Activated naive CD8-positive, alpha-beta T cell (primary cell): ENCODE data around the gene APOBEC3G.

Experiments used
- H3K27ac Mint-ChIP-seq: one replicate; pipeline ENCODE4 v1.8.0; 2021; ENCODE audit warnings: mixed read lengths
- H3K27me3 Mint-ChIP-seq: one replicate; pipeline ENCODE4 v1.8.0; 2021; ENCODE audit warnings: mixed read lengths
- H3K36me3 Mint-ChIP-seq: one replicate; pipeline ENCODE4 v1.8.0; 2021; ENCODE audit warnings: mixed read lengths
- H3K4me1 Mint-ChIP-seq: one replicate; pipeline ENCODE4 v1.8.0; 2021; ENCODE audit warnings: low read depth, mixed read lengths
- H3K4me3 Mint-ChIP-seq: one replicate; pipeline ENCODE4 v1.8.0; 2021; ENCODE audit warnings: mild to moderate bottlenecking, mixed read lengths
- H3K9me3 Mint-ChIP-seq: one replicate; pipeline ENCODE4 v1.8.0; 2021; ENCODE audit warnings: low read depth, mixed read lengths

Gene APOBEC3G

GRCh38 chr22:39094717-39095389, 17.8 kb downstream of the APOBEC3G start:
- Mint-ChIP-seq H3K4me3 (peak overlapping the region; percentile 23), H3K9me3 (no peaks in the 10 kb centered on the region), H3K27ac (peak overlapping the region; percentile 7), H3K27me3 (no peaks in the 10 kb centered on the region), H3K36me3 (no peaks in the 10 kb centered on the region), H3K4me1 (peaks cover 79% of the 10 kb centered on the region)

DNA sequence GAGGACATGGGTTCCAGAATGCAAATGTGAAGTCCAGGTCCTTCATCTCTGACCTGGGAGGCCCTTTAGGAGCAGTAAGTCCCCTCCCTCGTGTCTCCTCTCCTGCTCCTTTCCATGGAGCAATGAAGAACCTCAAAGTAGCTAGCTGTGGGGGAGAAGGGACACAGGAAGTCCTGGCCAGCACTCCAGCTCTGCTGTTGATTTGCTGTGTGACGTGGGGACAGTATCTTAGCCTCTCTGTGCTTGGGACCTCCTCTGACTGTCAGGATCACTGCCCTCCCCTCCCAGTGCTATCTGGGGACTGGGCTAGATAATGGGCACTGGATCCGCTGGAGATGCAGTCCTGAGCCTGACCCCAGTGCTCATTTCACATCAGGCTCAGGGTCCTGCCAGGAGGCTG, 18.9 kb downstream of the APOBEC3G start:
- Mint-ChIP-seq H3K36me3 (no peaks in the 10 kb centered on the region), H3K4me1 (peaks cover 74% of the 10 kb centered on the region), H3K4me3 (no peak overlapping the region), H3K27ac (no peak overlapping the region), H3K9me3 (no peaks in the 10 kb centered on the region), H3K27me3 (no peaks in the 10 kb centered on the region)

GRCh38 chr22:39097098-39098020, 20.3 kb downstream of the APOBEC3G start, which contains the start of gene APOBEC3H:
TSS of gene APOBEC3H (plus strand) at chr22:39097244. CDS start at chr22:39100279, 3,035 bp downstream.
- H3K4me3 Mint-ChIP-seq, result peak within 1 kb of the TSS; percentile 62
- no peaks in the 10 kb centered on the region for H3K9me3 Mint-ChIP-seq
- no peaks in the 10 kb centered on the region for H3K36me3 Mint-ChIP-seq
- no peaks in the 10 kb centered on the region for H3K27me3 Mint-ChIP-seq
- H3K4me1 Mint-ChIP-seq, result peaks cover 62% of the 10 kb centered on the region
- peak within 1 kb of the TSS; percentile 64 for H3K27ac Mint-ChIP-seq

- no peak overlapping the region for H3K27ac Mint-ChIP-seq
- H3K4me3 Mint-ChIP-seq, result no peak overlapping the region
- no peaks in the 10 kb centered on the region for H3K36me3 Mint-ChIP-seq
- peaks cover 56% of the 10 kb centered on the region for H3K4me1 Mint-ChIP-seq
- no peaks in the 10 kb centered on the region for H3K27me3 Mint-ChIP-seq
- H3K9me3 Mint-ChIP-seq, result no peaks in the 10 kb centered on the region
Measured at GRCh38 chr22:39098026-39098425, 21.0 kb downstream of the APOBEC3G start.

- Mint-ChIP-seq H3K4me1 (peaks cover 52% of the 10 kb centered on the region), H3K4me3 (no peak overlapping the region), H3K36me3 (no peaks in the 10 kb centered on the region), H3K9me3 (no peaks in the 10 kb centered on the region), H3K27ac (no peak overlapping the region), H3K27me3 (no peaks in the 10 kb centered on the region)
Measured at GRCh38 chr22:39098576-39098975, 21.5 kb downstream of the APOBEC3G start.

- Mint-ChIP-seq H3K27ac (no peak overlapping the region), H3K36me3 (no peaks in the 10 kb centered on the region), H3K4me3 (no peak overlapping the region), H3K4me1 (peaks cover 38% of the 10 kb centered on the region), H3K27me3 (no peaks in the 10 kb centered on the region), H3K9me3 (no peaks in the 10 kb centered on the region)
Measured at GRCh38 chr22:39101226-39101625, 24.2 kb downstream of the APOBEC3G start.

- no peaks in the 10 kb centered on the region for H3K36me3 Mint-ChIP-seq
- H3K27ac Mint-ChIP-seq, result no peak overlapping the region
- H3K4me1 Mint-ChIP-seq, result peaks cover 22% of the 10 kb centered on the region
- H3K27me3 Mint-ChIP-seq, result no peaks in the 10 kb centered on the region
- no peak overlapping the region for H3K4me3 Mint-ChIP-seq
- no peaks in the 10 kb centered on the region for H3K9me3 Mint-ChIP-seq
Measured at GRCh38 chr22:39103431-39103830, 26.4 kb downstream of the APOBEC3G start.

DNA sequence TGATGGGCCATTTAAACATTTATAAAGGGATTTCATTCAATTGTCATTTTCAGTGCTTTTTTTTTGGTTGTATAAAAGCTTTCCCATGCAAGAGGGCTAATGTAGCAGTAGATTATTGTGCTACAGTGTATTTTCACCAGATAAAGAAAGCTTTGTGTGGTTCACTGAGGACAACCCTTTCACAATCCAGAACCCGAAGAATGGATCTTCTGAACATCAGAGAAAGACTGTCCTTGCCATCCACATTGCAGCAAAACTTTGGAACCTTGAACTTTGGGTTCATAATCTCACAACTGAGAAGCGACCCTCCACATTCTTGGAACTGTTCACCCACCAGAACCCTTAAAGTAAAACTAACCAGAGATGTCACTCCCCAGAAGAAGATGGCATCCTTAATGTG, 29.3 kb downstream of the APOBEC3G start:
- Mint-ChIP-seq H3K4me3 (no peak overlapping the region), H3K27me3 (no peaks in the 10 kb centered on the region), H3K9me3 (no peaks in the 10 kb centered on the region), H3K27ac (no peak overlapping the region), H3K36me3 (no peaks in the 10 kb centered on the region), H3K4me1 (no peaks in the 10 kb centered on the region)

DNA sequence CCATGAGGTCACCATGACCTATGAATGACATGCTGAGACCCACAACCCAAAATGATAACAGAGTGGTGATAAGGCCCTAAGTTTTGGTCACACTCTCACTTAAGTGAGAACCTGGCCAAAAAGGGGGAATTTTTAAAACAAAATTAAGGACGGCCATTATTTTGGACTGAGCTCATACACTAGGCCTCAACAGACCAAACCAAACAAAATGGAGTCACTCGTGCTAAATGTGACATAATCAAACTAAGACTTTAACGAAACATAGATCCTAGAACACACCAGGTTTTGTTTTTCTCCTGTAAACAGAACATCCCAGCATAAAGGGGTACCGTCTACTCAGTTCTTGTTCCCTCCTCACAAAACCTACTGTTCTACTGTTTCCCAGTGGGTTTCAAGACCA, 31.4 kb downstream of the APOBEC3G start:
- H3K9me3 Mint-ChIP-seq, result no peaks in the 10 kb centered on the region
- no peaks in the 10 kb centered on the region for H3K36me3 Mint-ChIP-seq
- H3K4me3 Mint-ChIP-seq, result no peak overlapping the region
- no peaks in the 10 kb centered on the region for H3K27me3 Mint-ChIP-seq
- no peaks in the 10 kb centered on the region for H3K4me1 Mint-ChIP-seq
- no peak overlapping the region for H3K27ac Mint-ChIP-seq

GRCh38 chr22:39109361-39109760, 32.3 kb downstream of the APOBEC3G start:
- peaks cover 9% of the 10 kb centered on the region for H3K4me1 Mint-ChIP-seq
- H3K9me3 Mint-ChIP-seq, result no peaks in the 10 kb centered on the region
- no peaks in the 10 kb centered on the region for H3K36me3 Mint-ChIP-seq
- no peak overlapping the region for H3K27ac Mint-ChIP-seq
- no peak overlapping the region for H3K4me3 Mint-ChIP-seq
- H3K27me3 Mint-ChIP-seq, result no peaks in the 10 kb centered on the region

DNA sequence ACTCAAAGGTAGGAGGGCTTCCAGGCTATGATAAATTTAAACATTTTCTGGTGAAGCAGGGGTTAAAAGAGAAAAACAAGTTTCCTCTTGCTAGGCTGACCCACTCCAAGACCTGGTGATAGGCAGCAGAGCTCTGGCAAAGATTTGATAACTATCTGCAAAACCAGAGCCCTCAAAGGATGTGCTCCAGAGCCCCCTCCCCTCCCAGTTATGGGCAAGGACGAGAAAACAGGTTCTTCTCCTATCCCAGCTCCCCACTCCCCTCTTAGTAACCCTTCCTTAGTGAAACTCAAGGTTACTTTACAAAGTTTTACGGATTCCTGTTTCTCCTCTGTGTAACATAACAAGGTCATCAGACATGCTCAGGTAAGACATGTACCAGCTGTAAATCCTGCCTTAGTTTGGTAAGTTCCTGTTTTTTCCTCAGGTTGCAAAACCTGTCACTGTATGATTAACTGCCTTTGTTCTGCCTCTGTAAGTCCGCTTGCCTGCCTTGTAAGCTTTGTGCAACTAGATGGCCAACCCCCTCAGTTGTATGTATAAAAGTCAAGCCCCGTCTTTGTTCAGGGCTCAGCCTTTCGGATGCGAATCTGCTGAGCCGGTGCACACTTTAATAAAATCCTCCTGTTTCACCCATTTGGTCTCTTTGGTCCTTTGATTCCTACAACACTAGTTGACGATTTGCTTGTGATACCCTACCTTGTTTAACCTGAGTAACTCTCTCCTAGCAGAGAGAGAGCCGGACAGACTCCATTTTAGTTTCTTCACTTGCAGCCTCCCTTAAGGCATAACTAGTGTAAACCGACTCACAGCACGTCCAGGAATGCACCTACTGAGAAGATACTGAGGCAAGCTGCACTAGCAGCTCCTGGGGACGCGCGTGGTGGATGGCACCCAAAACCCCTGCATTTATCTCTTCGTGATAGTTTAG, 33.8 kb downstream of the APOBEC3G start:
- Mint-ChIP-seq H3K36me3 (no peaks in the 10 kb centered on the region), H3K4me3 (no peak overlapping the region), H3K4me1 (peaks cover 19% of the 10 kb centered on the region), H3K27ac (peak overlapping the region; percentile 2), H3K27me3 (no peaks in the 10 kb centered on the region), H3K9me3 (no peaks in the 10 kb centered on the region)

DNA sequence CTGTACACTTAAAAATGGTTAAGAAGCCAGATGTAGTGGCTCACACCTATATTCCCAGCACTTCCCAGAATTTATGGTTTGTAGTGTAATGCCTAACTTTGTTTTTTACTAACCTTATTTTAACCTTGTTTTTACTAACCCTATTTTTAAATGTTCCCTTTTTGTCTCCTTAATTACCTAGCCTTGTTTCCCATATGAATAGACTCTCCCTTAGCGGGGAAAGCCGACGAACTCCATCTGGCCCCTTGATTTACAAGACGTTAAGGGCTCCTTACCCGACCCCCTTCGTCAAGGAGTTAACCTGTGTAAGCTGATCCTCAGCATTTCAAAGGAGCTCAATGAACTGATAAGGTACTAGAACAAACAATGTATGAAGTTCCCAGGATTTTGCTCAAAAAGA, 37.0 kb downstream of the APOBEC3G start:
- H3K4me1 Mint-ChIP-seq, result peaks cover 45% of the 10 kb centered on the region
- no peak overlapping the region for H3K4me3 Mint-ChIP-seq
- no peaks in the 10 kb centered on the region for H3K36me3 Mint-ChIP-seq
- no peaks in the 10 kb centered on the region for H3K27me3 Mint-ChIP-seq
- no peaks in the 10 kb centered on the region for H3K9me3 Mint-ChIP-seq
- no peak overlapping the region for H3K27ac Mint-ChIP-seq

DNA sequence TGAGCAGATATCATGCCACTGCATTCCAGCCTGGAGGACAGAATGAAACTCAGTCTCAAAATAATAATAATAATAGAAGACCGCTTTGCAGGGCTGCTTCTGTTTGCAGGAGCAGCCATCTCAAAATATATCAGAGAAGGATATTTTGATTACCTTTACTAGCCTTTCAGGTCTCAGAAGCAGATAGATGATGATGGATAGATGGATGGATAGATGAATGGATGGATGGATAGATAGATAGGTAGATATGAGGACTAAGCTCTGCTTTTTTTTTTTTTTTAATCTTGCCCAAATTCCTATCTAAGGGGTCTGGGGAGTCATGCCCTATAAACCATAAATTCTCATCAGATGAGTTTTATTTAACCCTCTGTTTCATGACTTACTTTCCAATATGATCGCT, 38.5 kb downstream of the APOBEC3G start:
- Mint-ChIP-seq H3K36me3 (no peaks in the 10 kb centered on the region), H3K27ac (peak overlapping the region; percentile 79), H3K27me3 (no peaks in the 10 kb centered on the region), H3K9me3 (no peaks in the 10 kb centered on the region), H3K4me1 (peaks cover 45% of the 10 kb centered on the region), H3K4me3 (peak overlapping the region; percentile 1)

DNA sequence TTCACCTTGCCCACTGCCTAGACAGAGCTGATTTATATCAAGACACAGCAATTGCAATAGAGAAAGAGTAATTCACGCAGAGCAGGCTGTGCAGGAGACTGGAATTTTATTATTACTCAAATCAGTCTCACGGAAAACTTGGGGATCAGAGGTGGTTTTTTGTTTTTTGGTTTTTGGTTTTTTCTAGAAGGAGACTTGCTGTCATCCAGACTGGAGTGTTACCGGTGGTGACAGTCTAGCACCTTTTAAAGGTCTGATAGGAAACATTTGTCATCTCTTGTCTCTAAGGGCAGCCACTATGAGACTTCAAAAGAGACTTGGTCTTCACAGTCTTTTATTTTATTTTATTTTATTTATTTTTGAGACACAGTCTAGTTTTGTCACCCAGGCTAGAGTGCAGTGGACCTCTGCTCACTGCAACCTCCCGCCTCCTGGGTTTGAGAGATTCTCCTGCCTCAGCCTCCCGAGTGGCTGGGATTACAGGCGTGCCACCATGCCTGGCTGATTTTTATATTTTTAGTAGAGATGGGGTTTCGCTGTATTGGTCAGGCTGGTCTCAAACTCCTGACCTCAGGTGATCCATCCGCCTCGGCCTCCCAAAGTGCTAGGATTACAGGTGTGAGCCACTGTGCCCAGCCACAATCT, 39.0 kb downstream of the APOBEC3G start:
- Mint-ChIP-seq H3K4me1 (peaks cover 46% of the 10 kb centered on the region), H3K27me3 (no peaks in the 10 kb centered on the region), H3K9me3 (no peaks in the 10 kb centered on the region), H3K4me3 (peak overlapping the region; percentile 1), H3K36me3 (no peaks in the 10 kb centered on the region), H3K27ac (peak overlapping the region; percentile 92)
